Measurements from ENCODE around the gene WDR70. TPM values are rescaled to one million over a fixed set of nuclear protein-coding genes. Genes with fewer than 3 reads are reported as not detected.

Gene WDR70
- polyA plus RNA-seq, 1 of the 3 experiments (the other 2 are of a cell fraction): 14.2 TPM

DNA sequence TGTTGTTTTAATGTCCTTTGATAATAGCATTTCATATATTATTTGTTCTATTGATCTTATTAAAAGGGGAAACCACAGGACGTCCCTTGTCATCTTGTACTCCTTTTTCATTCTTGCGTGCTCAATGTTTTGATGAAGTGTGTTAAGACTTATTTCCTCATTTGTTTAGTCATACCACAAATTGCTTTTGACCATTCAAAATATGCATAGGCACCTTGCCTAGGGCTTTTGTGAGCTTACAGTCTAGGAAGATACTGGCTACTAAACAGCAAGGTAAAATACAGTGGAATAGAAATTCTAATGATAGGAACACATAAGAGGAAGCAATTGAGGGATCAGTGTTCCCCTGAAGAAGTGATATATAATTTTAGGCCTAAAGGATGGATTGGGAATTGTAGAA is 190.3 kb downstream of the WDR70 start:
- H3K4me3 ChIP-seq (ENCODE audit: low read depth in 2 of 2, low read length in 1 of 2): no peak overlapping the region
- H3K27me3 ChIP-seq (ENCODE audit: insufficient read depth): no peaks in the 10 kb centered on the region
- no peaks in the 10 kb centered on the region for H3K79me2 ChIP-seq (ENCODE audit: insufficient read depth)
- no peaks in the 10 kb centered on the region for H4K20me1 ChIP-seq (ENCODE audit: insufficient read depth)
- no peak overlapping the region for H3K27ac ChIP-seq (ENCODE audit: low read depth in 2 of 2, low read length in 1 of 2)
- WGBS (ENCODE audit: low lambda C conversion rate): 96% methylated on average over 2 of the region's 2 CpGs
- H3F3A ChIP-seq (replicated peaks; ENCODE audit: insufficient read depth): no peaks in the 10 kb centered on the region
- TF ChIP-seq MEF2A (IDR thresholded peaks at IDR 0.05; ENCODE audit: borderline replicate concordance, low read depth) (no peak), YY1 (IDR thresholded peaks at IDR 0.05; ENCODE audit: low read depth) (no peak), CTCF (IDR thresholded peaks at IDR 0.05) (no peak), FOSL2 (IDR thresholded peaks at IDR 0.05; ENCODE audit: borderline replicate concordance, low read depth) (no peak), GABPA (IDR thresholded peaks at IDR 0.05; ENCODE audit: low read depth) (no peak), RAD21 (IDR thresholded peaks at IDR 0.05; ENCODE audit: low read length) (no peak), ZBTB33 (IDR thresholded peaks at IDR 0.05; ENCODE audit: borderline replicate concordance, low read depth) (no peak), CHD2 (IDR thresholded peaks at IDR 0.05; ENCODE audit: low read length, partially characterized antibody) (no peak), NFIC (IDR thresholded peaks at IDR 0.05; ENCODE audit: borderline replicate concordance) (no peak), JUND (IDR thresholded peaks at IDR 0.05) (no peak), FOXJ3 (CRISPR knock-in tag; IDR thresholded peaks at IDR 0.05) (no peak), RXRA (IDR thresholded peaks at IDR 0.05; ENCODE audit: borderline replicate concordance, low read depth) (no peak), TEAD4 (IDR thresholded peaks at IDR 0.05; ENCODE audit: borderline replicate concordance, insufficient read depth) (no peak), NRF1 (IDR thresholded peaks at IDR 0.05; ENCODE audit: low read depth, low read length) (no peak), USF2 (IDR thresholded peaks at IDR 0.05; ENCODE audit: borderline replicate concordance, low read depth, low read length) (no peak), RFX5 (IDR thresholded peaks at IDR 0.05; ENCODE audit: low read length) (no peak), FOXM1 (IDR thresholded peaks at IDR 0.05; ENCODE audit: low read depth) (no peak)
- TF ChIP-seq, protein P1, sequence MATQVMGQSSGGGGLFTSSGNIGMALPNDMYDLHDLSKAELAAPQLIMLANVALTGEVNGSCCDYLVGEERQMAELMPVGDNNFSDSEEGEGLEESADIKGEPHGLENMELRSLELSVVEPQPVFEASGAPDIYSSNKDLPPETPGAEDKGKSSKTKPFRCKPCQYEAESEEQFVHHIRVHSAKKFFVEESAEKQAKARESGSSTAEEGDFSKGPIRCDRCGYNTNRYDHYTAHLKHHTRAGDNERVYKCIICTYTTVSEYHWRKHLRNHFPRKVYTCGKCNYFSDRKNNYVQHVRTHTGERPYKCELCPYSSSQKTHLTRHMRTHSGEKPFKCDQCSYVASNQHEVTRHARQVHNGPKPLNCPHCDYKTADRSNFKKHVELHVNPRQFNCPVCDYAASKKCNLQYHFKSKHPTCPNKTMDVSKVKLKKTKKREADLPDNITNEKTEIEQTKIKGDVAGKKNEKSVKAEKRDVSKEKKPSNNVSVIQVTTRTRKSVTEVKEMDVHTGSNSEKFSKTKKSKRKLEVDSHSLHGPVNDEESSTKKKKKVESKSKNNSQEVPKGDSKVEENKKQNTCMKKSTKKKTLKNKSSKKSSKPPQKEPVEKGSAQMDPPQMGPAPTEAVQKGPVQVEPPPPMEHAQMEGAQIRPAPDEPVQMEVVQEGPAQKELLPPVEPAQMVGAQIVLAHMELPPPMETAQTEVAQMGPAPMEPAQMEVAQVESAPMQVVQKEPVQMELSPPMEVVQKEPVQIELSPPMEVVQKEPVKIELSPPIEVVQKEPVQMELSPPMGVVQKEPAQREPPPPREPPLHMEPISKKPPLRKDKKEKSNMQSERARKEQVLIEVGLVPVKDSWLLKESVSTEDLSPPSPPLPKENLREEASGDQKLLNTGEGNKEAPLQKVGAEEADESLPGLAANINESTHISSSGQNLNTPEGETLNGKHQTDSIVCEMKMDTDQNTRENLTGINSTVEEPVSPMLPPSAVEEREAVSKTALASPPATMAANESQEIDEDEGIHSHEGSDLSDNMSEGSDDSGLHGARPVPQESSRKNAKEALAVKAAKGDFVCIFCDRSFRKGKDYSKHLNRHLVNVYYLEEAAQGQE (IDR thresholded peaks at IDR 0.05; ENCODE audit: low read depth, low read length): no peak
- TF ChIP-seq, protein P2, sequence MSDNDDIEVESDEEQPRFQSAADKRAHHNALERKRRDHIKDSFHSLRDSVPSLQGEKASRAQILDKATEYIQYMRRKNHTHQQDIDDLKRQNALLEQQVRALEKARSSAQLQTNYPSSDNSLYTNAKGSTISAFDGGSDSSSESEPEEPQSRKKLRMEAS (IDR thresholded peaks at IDR 0.05; ENCODE audit: low read depth): no peak
- H3K4me1 ChIP-seq (ENCODE audit: control insufficient read depth in 1 of 2, insufficient read depth in 2 of 2, low read depth in 1 of 2, low read length in 1 of 2): peaks cover 0 to 28% of the 10 kb centered on the region in 2 experiments; a peak in 2 of 4 replicates
- no peaks in the 10 kb centered on the region for H3K9me2 ChIP-seq
- POLR2A ChIA-PET: no interaction called here
- no peak overlapping the region for H3K4me2 ChIP-seq
- H3K36me3 ChIP-seq (replicated peaks in 1 of 2; ENCODE audit: control insufficient read depth in 1 of 2, insufficient read depth in 2 of 2, low read length in 1 of 2): no peaks in the 10 kb centered on the region
- H2AFZ ChIP-seq (ENCODE audit: low read depth): no peak overlapping the region
- CTCF ChIA-PET: no interaction called here
- DNase-seq: no peak
- no peak overlapping the region for H3K9ac ChIP-seq
- H3K9me3 ChIP-seq: no peaks in the 10 kb centered on the region
